Measurements from ENCODE around the gene SYN1. TPM values are rescaled to one million over a fixed set of nuclear protein-coding genes. Genes with fewer than 3 reads are reported as not detected.
A peak's percentile ranks its signal among the peaks of the same experiment; 100 is the strongest.

The SYN1 gene
- total RNA-seq, 1 donor from 2014 or later, result 4.4 TPM

- Mint-ChIP-seq H3K27me3 (ENCODE audit: low read depth) (no peaks in the 10 kb centered on the region), H3K4me3 (peak overlapping the region; percentile 88), H3K9me3 (peaks cover 17% of the 10 kb centered on the region)
Measured at GRCh38 chrX:47561659-47562151, 58.0 kb downstream of the SYN1 start.

DNA sequence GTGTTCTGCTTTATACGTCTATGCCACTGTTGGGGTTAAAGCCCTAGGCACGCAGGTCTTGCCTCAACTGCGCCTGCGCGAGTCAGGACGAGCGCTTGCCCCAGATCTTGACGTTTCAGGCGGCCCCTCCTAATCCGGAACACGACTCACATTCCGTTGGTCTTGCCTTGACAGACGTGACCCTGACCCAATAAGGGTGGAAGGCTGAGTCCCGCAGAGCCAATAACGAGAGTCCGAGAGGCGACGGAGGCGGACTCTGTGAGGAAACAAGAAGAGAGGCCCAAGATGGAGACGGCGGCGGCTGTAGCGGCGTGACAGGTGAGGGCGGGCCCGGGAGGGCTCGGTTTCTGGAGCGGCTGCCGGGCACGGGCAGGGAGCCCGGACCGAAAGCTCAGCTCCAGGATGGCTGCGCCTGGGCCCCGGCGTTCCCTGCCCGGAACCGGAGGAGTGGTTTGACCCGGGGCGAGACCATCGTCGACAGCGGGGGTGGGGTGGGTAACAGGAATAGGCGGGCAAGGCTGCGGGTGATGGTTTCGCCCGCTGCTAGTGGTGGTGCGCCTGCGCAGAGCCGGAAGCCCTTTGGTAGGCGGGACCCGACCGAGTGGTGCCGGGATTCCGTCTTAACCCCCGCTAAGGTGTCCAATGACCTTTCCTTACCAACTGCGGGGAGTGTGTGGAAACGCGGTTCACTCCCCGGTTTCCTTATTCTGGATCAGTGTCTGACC, 58.6 kb downstream of the SYN1 start, which contains the start of gene ARAF:
ARAF (plus strand) TSS at position 272 of the 725 bp plus-strand sequence. CDS start 1,763 bp downstream, outside the sequence.
- peaks cover 22% of the 10 kb centered on the region for H3K4me1 Mint-ChIP-seq
- peaks cover 6% of the 10 kb centered on the region for H3K36me3 Mint-ChIP-seq
- no peaks in the 10 kb centered on the region for H3K27me3 Mint-ChIP-seq (ENCODE audit: low read depth)
- H3K9me3 Mint-ChIP-seq, result peaks cover 20% of the 10 kb centered on the region
- peak; percentile 86 to 94 for DNase-seq (ENCODE audit: low spot score in 2 of 2, unreplicated experiment in 2 of 2)
- TF ChIP-seq CTCF (IDR thresholded peaks at IDR 0.05; ENCODE audit: unreplicated experiment), result no peak
- peak within 1 kb of the TSS; percentile 88 for H3K4me3 Mint-ChIP-seq
- H3K27ac Mint-ChIP-seq, result peak within 1 kb of the TSS; percentile 98

More at GRCh38 chrX:47561659-47562151, 58.0 kb downstream of the SYN1 start:
- Mint-ChIP-seq H3K36me3 (peaks cover 9% of the 10 kb centered on the region), H3K27ac (peak overlapping the region; percentile 98), H3K4me1 (peaks cover 17% of the 10 kb centered on the region)
- no peak for TF ChIP-seq CTCF (IDR thresholded peaks at IDR 0.05; ENCODE audit: unreplicated experiment)
- DNase-seq (ENCODE audit: low spot score in 2 of 2, unreplicated experiment in 2 of 2), result no peak

GRCh38 chrX:47560179-47560933, 59.3 kb downstream of the SYN1 start:
- H3K9me3 Mint-ChIP-seq, result peaks cover 20% of the 10 kb centered on the region

DNA sequence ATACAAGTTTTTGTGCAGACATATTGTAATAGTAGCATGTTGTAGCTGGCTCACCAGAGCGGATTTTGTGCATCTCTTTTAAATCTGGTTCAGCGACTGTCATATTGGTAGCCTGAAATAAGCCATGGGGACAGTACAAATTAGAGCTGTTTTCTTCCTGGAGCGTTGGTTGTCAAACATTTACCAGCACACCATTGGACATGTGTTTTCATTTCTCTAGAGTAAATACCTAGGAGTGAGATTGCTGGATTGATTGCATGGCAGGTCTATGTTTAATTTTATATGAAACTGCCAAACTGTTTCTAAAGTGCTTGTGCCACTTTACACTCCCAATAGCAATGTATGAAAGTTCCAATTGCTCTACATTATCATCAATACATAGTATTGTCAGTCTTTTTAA, 61.2 kb downstream of the SYN1 start:
- H3K9me3 Mint-ChIP-seq, result peaks cover 14% of the 10 kb centered on the region
- H3K4me1 Mint-ChIP-seq, result peaks cover 24% of the 10 kb centered on the region
- no peaks in the 10 kb centered on the region for H3K36me3 Mint-ChIP-seq
- no peak for TF ChIP-seq CTCF (IDR thresholded peaks at IDR 0.05; ENCODE audit: unreplicated experiment)
- no peak for DNase-seq (ENCODE audit: low spot score in 2 of 2, unreplicated experiment in 2 of 2)
- H3K4me3 Mint-ChIP-seq, result no peak overlapping the region
- no peaks in the 10 kb centered on the region for H3K27me3 Mint-ChIP-seq (ENCODE audit: low read depth)
- H3K27ac Mint-ChIP-seq, result no peak overlapping the region

More at GRCh38 chrX:47560179-47560933, 59.3 kb downstream of the SYN1 start:
- H3K4me1 Mint-ChIP-seq, result peaks cover 24% of the 10 kb centered on the region
- peak overlapping the region; percentile 98 for H3K27ac Mint-ChIP-seq
- H3K36me3 Mint-ChIP-seq, result peaks cover 5% of the 10 kb centered on the region
- no peaks in the 10 kb centered on the region for H3K27me3 Mint-ChIP-seq (ENCODE audit: low read depth)
- peak overlapping the region; percentile 88 for H3K4me3 Mint-ChIP-seq
- DNase-seq (ENCODE audit: low spot score in 2 of 2, unreplicated experiment in 2 of 2), result no peak
- no peak for TF ChIP-seq CTCF (IDR thresholded peaks at IDR 0.05; ENCODE audit: unreplicated experiment)

GRCh38 chrX:47556045-47556623, 63.5 kb downstream of the SYN1 start:
- Mint-ChIP-seq H3K27ac (peak overlapping the region; percentile 93), H3K4me1 (peaks cover 17% of the 10 kb centered on the region), H3K36me3 (no peaks in the 10 kb centered on the region), H3K9me3 (peaks cover 17% of the 10 kb centered on the region), H3K27me3 (ENCODE audit: low read depth) (no peaks in the 10 kb centered on the region), H3K4me3 (peak overlapping the region; percentile 77)
- TF ChIP-seq CTCF (IDR thresholded peaks at IDR 0.05; ENCODE audit: unreplicated experiment), result no peak
- DNase-seq (ENCODE audit: low spot score in 2 of 2, unreplicated experiment in 2 of 2), result peak; percentile 67 to 80

Measured in mesothelial cell of epicardium (in vitro differentiated cells).